Activated CD8-positive, alpha-beta T cell treated with anti-CD3 and anti-CD28 coated beads for 36 hours (primary cell): ENCODE measurements around the gene CHST8. TPM values are rescaled to one million over a fixed set of nuclear protein-coding genes. Genes with fewer than 3 reads are reported as not detected.

Source experiments
- ATAC-seq: fragments of 200-7000 bp; cut with Tn5 transposase; one replicate; pipeline ENCODE4 v1.10.0; 2021; ENCODE audit warnings: mild to moderate bottlenecking, moderate library complexity
- CTCF ChIA-PET: fragments of 350-600 bp; sonication (Branson Sonifier 250); formaldehyde crosslinking; loops from one replicate; lab custom pipeline; 2021; ENCODE audit warnings: antibody characterized with exemption; lab: Charles Lee
- POLR2A ChIA-PET: fragments of 350-600 bp; sonication (Branson Sonifier 250); formaldehyde crosslinking; loops from one replicate; lab custom pipeline; 2021; ENCODE audit warnings: antibody characterized with exemption; lab: Charles Lee
- DNase-seq: peaks from one replicate; pipeline ENCODE4 v3.0.0-alpha.2; 2020
- H3K27ac Mint-ChIP-seq: one replicate; pipeline ENCODE4 v1.8.0; 2021; ENCODE audit warnings: mild to moderate bottlenecking, mixed read lengths
- H3K27me3 Mint-ChIP-seq: one replicate; pipeline ENCODE4 v1.8.0; 2021; ENCODE audit warnings: mixed read lengths
- H3K36me3 Mint-ChIP-seq: one replicate; pipeline ENCODE4 v1.8.0; 2021; ENCODE audit warnings: low read depth, mixed read lengths
- H3K4me1 Mint-ChIP-seq: one replicate; pipeline ENCODE4 v1.8.0; 2021; ENCODE audit warnings: low read depth, mixed read lengths
- H3K4me3 Mint-ChIP-seq: one replicate; pipeline ENCODE4 v1.8.0; 2021; ENCODE audit warnings: mild to moderate bottlenecking, moderate library complexity, mixed read lengths
- H3K9me3 Mint-ChIP-seq: one replicate; pipeline ENCODE4 v1.8.0; 2021; ENCODE audit warnings: mixed read lengths
- intact Hi-C: fragments of 100-400 bp; cut with micrococcal nuclease; formaldehyde crosslinking; loops from one replicate; pipeline ENCODE4 v1.10.0; 2022
- total RNA-seq, 2 experiments: library from RNA; stranded (reverse); gene quantifications; one replicate each; pipeline ENCODE4 v1.2.3, GENCODE V29; 2021
- TF ChIP-seq, protein P1 (sequence below): fragments of 200-600 bp; IDR thresholded peaks from one replicate; pipeline ENCODE4 v1.8.0; 2022; ENCODE audit warnings: antibody characterized with exemption, mild to moderate bottlenecking

Gene CHST8
- total RNA-seq, 2 experiments from 2014 or later, result not detected

DNA sequence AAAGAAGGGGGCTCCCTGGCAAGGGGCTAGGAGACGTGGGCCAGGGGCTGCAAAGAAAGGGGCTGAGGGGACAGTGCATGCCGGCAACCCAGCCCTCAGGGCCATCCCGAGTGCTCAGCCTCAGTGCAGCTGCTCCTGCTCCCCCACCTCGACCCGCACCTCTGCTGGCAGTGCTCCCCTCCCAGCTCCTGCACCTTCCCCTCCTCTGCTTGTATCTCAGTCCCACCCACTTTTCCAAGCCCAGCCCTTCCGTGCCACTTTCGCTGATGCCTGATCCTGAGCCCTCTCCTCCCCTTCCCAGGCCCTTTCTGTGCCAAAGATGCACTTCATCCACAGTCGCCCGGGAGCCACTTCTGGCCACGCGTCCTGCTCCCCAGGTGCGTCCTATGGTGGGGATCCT lies 105.0 kb downstream of the CHST8 start:
- H3K27ac Mint-ChIP-seq, result no peak overlapping the region
- ChIA-PET CTCF (no interaction called here), POLR2A (no interaction called here)
- H3K4me1 Mint-ChIP-seq, result no peaks in the 10 kb centered on the region
- intact Hi-C loops, result no loop called here
- H3K9me3 Mint-ChIP-seq, result no peaks in the 10 kb centered on the region
- no peak for ATAC-seq
- H3K4me3 Mint-ChIP-seq, result no peak overlapping the region
- no peaks in the 10 kb centered on the region for H3K36me3 Mint-ChIP-seq
- H3K27me3 Mint-ChIP-seq, result no peaks in the 10 kb centered on the region
- no peak for DNase-seq
- TF ChIP-seq, protein P1, sequence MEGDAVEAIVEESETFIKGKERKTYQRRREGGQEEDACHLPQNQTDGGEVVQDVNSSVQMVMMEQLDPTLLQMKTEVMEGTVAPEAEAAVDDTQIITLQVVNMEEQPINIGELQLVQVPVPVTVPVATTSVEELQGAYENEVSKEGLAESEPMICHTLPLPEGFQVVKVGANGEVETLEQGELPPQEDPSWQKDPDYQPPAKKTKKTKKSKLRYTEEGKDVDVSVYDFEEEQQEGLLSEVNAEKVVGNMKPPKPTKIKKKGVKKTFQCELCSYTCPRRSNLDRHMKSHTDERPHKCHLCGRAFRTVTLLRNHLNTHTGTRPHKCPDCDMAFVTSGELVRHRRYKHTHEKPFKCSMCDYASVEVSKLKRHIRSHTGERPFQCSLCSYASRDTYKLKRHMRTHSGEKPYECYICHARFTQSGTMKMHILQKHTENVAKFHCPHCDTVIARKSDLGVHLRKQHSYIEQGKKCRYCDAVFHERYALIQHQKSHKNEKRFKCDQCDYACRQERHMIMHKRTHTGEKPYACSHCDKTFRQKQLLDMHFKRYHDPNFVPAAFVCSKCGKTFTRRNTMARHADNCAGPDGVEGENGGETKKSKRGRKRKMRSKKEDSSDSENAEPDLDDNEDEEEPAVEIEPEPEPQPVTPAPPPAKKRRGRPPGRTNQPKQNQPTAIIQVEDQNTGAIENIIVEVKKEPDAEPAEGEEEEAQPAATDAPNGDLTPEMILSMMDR, result no peak

DNA sequence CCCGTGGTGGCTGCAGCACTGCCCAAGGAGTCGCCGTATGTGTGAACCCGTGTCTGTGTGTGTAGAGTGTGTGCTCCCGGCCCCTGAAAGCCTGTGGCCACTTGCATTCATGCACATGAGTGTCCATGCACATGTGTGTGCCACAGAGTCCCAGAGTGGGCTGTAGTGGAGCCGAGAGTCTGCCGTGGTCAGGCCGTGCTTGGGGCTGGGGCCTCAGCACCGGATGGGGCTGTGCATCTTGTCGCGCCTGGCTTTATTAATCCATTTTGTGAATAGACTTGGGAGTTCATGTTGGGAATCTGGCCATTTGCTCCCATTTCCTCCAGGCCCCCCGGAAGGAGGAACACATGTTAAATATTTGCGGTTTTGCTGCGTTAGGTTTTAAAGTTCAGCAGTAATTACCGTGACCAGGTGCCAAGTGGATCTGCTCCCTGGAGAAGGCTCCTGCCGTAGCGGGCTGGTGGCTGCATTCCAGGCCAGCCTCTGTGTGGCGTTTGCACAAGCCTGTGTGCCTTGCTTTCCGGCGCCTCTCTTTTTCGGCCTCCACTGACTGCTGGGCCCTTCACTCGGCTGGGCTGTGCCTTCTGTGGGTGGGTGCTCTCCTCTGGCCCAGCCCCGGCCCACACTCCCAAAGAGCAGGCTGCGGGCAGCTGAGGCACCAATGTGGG lies 105.7 kb downstream of the CHST8 start:
- POLR2A ChIA-PET, result no interaction called here
- intact Hi-C loops, result no loop called here
- DNase-seq, result no peak
- H3K36me3 Mint-ChIP-seq, result no peaks in the 10 kb centered on the region
- no peak overlapping the region for H3K4me3 Mint-ChIP-seq
- no peak for ATAC-seq
- H3K27me3 Mint-ChIP-seq, result no peaks in the 10 kb centered on the region
- CTCF ChIA-PET, result no interaction called here
- TF ChIP-seq, protein P1, result no peak
- no peaks in the 10 kb centered on the region for H3K9me3 Mint-ChIP-seq
- H3K4me1 Mint-ChIP-seq, result no peaks in the 10 kb centered on the region
- H3K27ac Mint-ChIP-seq, result no peak overlapping the region

DNA sequence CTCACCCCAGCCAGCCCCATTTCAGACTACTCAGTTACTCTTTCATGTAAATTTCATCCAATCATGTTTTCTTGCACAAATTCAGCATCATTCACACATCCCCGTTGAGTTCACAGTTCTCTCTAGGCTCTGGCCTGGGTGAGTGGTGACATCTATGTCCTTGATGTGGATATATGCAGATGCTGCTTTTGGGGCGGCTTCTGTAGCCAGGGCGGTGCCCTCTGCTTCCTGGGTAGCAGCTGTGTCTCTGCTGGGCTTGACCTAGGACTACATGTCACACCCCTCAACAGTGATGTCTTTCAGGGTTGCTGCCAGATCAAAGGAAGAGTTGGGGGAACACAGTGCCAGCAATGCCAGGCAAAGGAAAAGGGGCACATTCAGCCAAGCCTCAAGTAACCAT lies 106.4 kb downstream of the CHST8 start:
- DNase-seq (no peak), ATAC-seq (no peak)
- intact Hi-C loops, result no loop called here
- ChIA-PET POLR2A (no interaction called here), CTCF (interaction anchor here (1.0 kb wide), 1 partner anchor 321 kb away, joined by 3 read pairs; no protein-coding TSS in a partner anchor)
- H3K27ac Mint-ChIP-seq, result no peak overlapping the region
- peaks cover 4% of the 10 kb centered on the region for H3K9me3 Mint-ChIP-seq
- no peaks in the 10 kb centered on the region for H3K27me3 Mint-ChIP-seq
- H3K4me1 Mint-ChIP-seq, result no peaks in the 10 kb centered on the region
- no peaks in the 10 kb centered on the region for H3K36me3 Mint-ChIP-seq
- H3K4me3 Mint-ChIP-seq, result no peak overlapping the region
- TF ChIP-seq, protein P1, result no peak

DNA sequence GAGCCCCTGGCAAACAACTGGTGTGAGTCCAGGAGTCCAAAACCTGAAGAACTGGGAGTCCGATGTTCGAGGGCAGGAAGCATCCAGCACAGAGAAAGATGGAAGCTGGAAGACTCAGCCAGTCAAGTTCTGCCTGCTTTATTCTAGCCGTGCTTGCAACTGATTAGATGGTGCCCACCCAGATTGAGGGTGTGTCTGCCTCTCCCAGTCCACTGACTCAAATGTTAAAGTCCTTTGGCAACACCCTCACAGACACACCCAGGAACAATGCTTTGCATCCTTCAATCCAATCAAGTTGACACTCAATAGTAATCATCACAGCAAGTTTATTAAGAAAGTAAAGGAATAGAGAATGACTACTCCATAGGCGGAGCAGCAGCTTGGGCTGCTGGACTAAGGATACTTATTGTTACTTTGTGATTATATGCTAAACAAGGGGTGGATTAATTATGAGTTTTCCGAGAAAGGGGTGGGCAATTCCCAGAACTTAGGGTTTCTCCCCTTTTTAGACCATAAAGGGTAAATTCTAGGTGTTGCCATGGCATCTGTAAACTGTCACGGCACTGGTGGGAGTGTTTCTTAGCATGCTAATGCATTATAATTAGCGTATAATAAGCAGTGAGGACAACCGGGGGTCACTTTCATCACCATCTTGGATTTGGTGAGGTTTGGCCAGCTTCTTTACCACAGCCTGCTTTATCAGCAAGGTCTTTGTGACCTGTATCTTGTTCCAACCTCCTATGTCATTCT lies 109.3 kb downstream of the CHST8 start:
- CTCF ChIA-PET, result no interaction called here
- DNase-seq (no peak), ATAC-seq (no peak)
- Mint-ChIP-seq H3K27me3 (peaks cover 2% of the 10 kb centered on the region), H3K27ac (no peak overlapping the region), H3K36me3 (no peaks in the 10 kb centered on the region), H3K4me3 (no peak overlapping the region), H3K9me3 (peaks cover 4% of the 10 kb centered on the region), H3K4me1 (no peaks in the 10 kb centered on the region)
- intact Hi-C loops, result no loop called here
- POLR2A ChIA-PET, result no interaction called here
- TF ChIP-seq, protein P1, result no peak

DNA sequence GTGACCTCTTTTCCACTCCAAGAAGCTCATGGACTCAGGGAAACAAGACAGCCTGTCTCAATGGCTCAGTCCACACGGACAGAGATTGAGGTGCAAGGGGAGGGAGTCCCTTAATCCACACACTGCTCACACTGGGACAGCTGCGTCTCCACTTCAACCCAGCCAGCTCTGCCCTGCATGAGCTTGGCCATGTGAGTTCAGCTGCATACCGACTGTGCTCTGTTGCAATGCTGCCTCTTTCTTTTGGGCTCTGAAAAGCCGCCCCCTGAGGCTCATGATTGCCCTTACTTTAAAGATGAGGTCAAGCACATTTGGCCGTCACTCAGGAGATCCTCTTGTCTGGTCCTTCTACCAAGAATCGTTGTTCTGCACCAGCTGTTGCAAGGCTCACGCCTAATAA lies 110.1 kb downstream of the CHST8 start:
- ATAC-seq, result no peak
- Mint-ChIP-seq H3K9me3 (peaks cover 4% of the 10 kb centered on the region), H3K4me3 (no peak overlapping the region), H3K4me1 (no peaks in the 10 kb centered on the region), H3K36me3 (no peaks in the 10 kb centered on the region), H3K27me3 (peaks cover 2% of the 10 kb centered on the region), H3K27ac (no peak overlapping the region)
- TF ChIP-seq, protein P1, result no peak
- ChIA-PET POLR2A (no interaction called here), CTCF (no interaction called here)
- intact Hi-C loops, result no loop called here
- no peak for DNase-seq
